IPS-15b (cell line): ENCODE results near the gene PCNP.
"Not testable (repeated sequence)": the region's sequence is repeated elsewhere in the genome, so short reads cannot be mapped to it uniquely, and the experiment has no call there.

ENCODE experiments used
- H3K27me3 ChIP-seq: one replicate; pipeline ENCODE4 v1.6.1; 2013; ENCODE audit warnings: low read length; ENCODE audit not compliant: control insufficient read depth, insufficient read depth
- H3K36me3 ChIP-seq: one replicate; pipeline ENCODE4 v1.6.1; 2013; ENCODE audit warnings: low read length; ENCODE audit not compliant: control insufficient read depth, insufficient read depth
- H3K4me1 ChIP-seq: one replicate; pipeline ENCODE4 v1.6.1; 2013; ENCODE audit warnings: mild to moderate bottlenecking, low read length; ENCODE audit not compliant: control insufficient read depth, insufficient read depth
- H3K4me3 ChIP-seq: one replicate; pipeline ENCODE4 v1.5.1; 2013; ENCODE audit warnings: low read depth, low read length
- H3K9ac ChIP-seq: one replicate; pipeline ENCODE4 v1.6.1; 2013; ENCODE audit warnings: low read depth, mild to moderate bottlenecking, low read length
- H3K9me3 ChIP-seq: one replicate; pipeline ENCODE4 v1.6.1; 2013; ENCODE audit warnings: mild to moderate bottlenecking, low read length; ENCODE audit not compliant: control insufficient read depth, insufficient read depth

The PCNP gene

DNA sequence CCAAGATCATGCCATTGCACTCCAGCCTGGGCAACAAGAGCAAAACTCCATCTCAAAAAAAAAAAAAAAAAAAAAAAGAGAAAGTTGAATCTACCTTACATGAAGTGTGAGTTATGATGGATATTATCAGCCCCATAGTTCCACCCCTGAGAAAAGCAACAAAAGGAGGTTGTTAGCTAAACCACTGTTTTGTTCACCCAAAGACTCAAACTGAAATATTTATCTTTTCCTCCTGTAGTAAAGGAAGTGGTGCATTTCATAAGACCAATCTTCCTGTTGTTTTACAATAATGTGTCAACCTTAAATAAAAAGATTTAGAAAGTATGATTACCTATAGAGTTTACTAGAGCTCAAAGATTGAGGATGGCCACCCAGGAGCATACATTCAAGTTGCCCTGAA is 31.0 kb upstream of the PCNP start:
- Histone ChIP-seq H3K4me1 (peaks cover 6% of the 10 kb centered on the region), H3K9me3 (peaks cover 3% of the 10 kb centered on the region), H3K27me3 (no peaks in the 10 kb centered on the region), H3K36me3 (no peaks in the 10 kb centered on the region), H3K9ac (no peak overlapping the region), H3K4me3 (no peak overlapping the region)

DNA sequence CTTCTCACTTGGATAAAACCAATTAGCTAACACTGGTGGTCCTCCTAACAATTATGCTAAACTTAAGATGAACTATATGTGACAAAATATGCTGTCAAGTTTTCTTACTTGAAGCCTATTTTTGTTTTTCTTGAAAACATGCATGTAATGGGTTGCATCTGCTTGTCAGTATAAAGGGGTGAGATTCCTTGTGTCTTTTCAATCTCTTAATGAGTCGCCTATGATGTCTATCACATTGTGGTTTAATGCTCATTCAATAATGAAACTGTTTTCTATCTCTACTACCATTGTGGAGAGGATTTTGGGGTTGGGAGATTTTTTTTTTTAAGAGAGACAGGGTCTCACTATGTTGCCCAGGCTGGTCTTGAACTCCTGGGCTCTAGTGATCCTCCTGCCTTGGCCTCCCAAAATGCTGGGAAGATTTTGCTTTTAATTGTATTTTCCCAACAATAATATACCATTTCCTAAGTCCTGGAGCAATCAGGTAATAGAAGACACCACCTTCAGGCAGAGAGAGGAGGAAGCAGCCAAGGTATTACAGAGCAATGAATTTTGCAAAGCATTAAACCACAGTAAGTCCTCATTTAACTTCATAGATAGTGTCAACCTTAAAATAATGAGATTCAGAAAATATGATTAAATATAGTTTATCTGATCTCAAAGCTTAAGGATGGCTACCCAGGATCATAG is 29.7 kb upstream of the PCNP start:
- Histone ChIP-seq H3K9ac (no peak overlapping the region), H3K27me3 (no peaks in the 10 kb centered on the region), H3K4me1 (peaks cover 14% of the 10 kb centered on the region), H3K36me3 (no peaks in the 10 kb centered on the region), H3K4me3 (no peak overlapping the region), H3K9me3 (peaks cover 3% of the 10 kb centered on the region)

- Histone ChIP-seq H3K27me3 (no peaks in the 10 kb centered on the region), H3K36me3 (no peaks in the 10 kb centered on the region), H3K4me1 (peaks cover 13% of the 10 kb centered on the region), H3K4me3 (no peak overlapping the region), H3K9ac (no peak overlapping the region), H3K9me3 (peaks cover 5% of the 10 kb centered on the region)
These were observed 25.4 kb upstream of the PCNP start for GRCh38 chr3:101548527-101549105.

DNA sequence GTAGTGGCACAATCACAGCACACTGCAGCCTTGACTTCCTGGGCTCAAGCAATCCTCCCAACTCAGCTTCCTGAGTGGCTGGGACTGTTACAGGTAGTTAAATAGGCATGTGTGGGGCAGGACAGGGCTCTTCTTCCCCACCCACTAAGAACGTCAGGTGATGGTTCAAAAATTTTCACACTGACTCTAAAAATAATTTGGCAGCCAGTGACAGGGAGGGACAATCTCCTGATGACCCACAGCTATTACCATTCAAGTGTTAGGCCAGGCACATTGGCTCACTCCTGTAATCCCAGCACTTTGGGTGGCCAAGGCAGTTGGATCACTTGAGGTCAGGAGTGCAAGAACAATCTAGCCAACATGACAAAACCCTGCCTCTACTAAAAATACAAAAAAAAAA is 24.5 kb upstream of the PCNP start:
- Histone ChIP-seq H3K27me3 (no peaks in the 10 kb centered on the region), H3K4me1 (peaks cover 10% of the 10 kb centered on the region), H3K9me3 (peaks cover 5% of the 10 kb centered on the region), H3K36me3 (no peaks in the 10 kb centered on the region), H3K4me3 (no peak overlapping the region), H3K9ac (no peak overlapping the region)

GRCh38 chr3:101551359-101552081 is 22.5 kb upstream of the PCNP start:
- not testable (repeated sequence) for H3K36me3 ChIP-seq, H3K4me3 ChIP-seq, H3K9me3 ChIP-seq, H3K27me3 ChIP-seq, H3K4me1 ChIP-seq, H3K9ac ChIP-seq

DNA sequence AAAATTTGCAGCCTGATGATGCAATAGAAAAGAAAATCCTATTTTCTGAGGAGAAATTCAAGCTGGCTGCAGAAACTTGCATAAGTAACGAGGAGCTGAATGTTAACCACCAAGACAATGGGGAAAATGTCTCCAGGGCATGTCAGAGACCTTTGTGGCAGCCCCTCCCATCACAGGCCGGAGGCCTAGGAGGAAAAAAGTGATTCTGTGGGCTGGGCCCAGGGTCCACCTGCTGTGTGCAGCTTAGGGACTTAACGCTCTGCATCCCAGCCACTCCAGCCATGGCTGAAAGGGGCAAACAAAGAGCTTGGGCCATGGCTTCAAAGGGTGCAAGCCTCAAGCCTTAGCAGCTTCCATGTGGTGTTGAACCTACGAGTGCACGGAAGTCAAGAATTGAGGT is 20.6 kb upstream of the PCNP start:
- H3K36me3 ChIP-seq, H3K9ac ChIP-seq, H3K27me3 ChIP-seq, H3K9me3 ChIP-seq, H3K4me3 ChIP-seq, H3K4me1 ChIP-seq: not testable (repeated sequence)

- no peak overlapping the region for H3K4me3 ChIP-seq
- H3K9ac ChIP-seq, result no peak overlapping the region
- no peaks in the 10 kb centered on the region for H3K27me3 ChIP-seq
- no peaks in the 10 kb centered on the region for H3K36me3 ChIP-seq
- H3K9me3 ChIP-seq, result no peaks in the 10 kb centered on the region
- no peaks in the 10 kb centered on the region for H3K4me1 ChIP-seq
These were observed 17.9 kb upstream of the PCNP start for GRCh38 chr3:101556064-101556463.

- Histone ChIP-seq H3K36me3 (peaks cover 2% of the 10 kb centered on the region), H3K4me3 (peak within 1 kb of the TSS; percentile 99), H3K27me3 (no peaks in the 10 kb centered on the region), H3K9ac (peak within 1 kb of the TSS; percentile 94), H3K9me3 (no peaks in the 10 kb centered on the region), H3K4me1 (peaks cover 5% of the 10 kb centered on the region)
These were observed 12.2 kb upstream of the PCNP start, which contains the start of gene TRMT10C for GRCh38 chr3:101561630-101562328. Gene TRMT10C, plus strand, starts transcription at chr3:101561868. Its CDS starts 2,914 bp downstream, at chr3:101564782.

DNA sequence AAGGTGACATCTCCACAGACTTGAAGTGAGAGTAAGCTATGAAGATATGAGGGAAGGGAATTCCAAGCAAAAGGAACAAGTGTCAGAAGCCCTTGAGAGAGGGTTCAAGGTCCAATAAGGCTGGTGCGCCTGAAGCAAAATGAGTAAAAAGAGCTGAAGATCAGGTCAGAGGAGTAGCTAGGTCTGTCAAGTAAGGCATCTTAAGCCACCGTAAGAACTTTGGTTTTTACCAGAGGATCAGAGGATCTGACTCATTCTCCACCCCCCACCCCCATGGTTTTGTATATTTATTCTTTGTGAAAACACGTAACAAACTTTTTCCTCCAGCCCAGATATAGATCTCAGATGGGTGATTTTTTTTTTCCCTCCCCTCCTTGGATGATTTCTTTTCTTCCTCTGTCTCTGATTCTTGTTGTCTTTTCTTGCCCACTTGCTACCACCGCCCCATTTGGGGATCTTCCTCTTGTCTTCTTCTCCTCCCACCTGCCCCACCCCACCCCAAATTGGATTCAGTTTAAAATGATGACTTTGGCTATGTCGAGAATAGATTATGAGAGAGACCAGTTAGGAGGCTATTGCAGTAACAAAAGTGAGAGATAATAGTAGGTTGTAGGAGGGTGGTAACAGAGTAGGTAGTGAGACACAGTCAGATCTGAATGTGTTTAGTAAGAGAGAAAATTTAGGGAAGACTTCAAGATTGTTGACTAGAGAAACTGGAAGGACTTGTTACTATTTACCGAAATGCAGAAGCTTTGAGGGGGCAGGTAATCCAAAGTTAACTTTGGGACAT is 6.3 kb upstream of the PCNP start:
- Histone ChIP-seq H3K27me3 (no peaks in the 10 kb centered on the region), H3K4me3 (no peak overlapping the region), H3K9ac (no peak overlapping the region), H3K9me3 (no peaks in the 10 kb centered on the region), H3K4me1 (peaks cover 3% of the 10 kb centered on the region), H3K36me3 (peaks cover 2% of the 10 kb centered on the region)

DNA sequence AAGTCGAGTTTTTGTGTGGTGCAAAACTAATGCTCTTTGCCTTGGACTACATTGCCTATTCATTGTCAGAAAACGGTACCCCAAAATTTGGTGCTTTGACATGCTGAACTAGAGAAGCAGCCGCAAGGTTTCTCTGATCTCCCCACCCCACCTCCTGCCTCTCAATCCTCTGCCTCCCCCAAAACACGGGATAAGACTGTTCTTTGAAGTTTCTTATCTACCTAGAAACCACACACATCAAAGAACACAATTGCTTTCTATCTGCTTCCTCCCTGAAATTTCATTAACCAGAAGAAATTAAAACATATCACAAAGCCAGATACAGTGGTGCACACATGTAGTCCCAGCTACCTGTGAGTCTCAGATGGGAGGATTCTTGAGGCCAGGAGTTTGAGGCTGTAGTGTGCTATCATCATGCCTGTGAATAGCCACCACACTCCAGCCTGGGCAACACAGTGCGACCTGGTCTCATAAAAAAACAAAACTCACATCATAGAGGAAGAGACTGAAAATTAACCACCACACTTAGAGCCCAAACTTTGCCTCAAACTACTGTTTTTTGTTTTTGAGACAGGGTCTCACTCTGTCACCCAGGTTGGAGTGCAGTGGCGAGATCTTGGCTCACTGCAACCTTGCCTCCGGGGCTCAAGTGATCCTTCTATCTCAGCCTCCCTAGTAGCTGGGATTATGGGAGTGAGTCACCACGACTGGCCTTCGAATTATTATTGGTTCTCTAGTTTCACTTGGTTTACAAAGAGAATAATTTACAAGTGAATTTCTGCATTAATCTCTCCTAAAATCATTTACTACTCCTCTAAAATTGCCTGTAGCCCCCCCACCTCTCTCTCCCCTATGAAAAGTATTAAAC is 2.7 kb upstream of the PCNP start:
- Histone ChIP-seq H3K36me3 (no peaks in the 10 kb centered on the region), H3K4me1 (no peaks in the 10 kb centered on the region), H3K27me3 (no peaks in the 10 kb centered on the region), H3K9me3 (no peaks in the 10 kb centered on the region), H3K9ac (no peak overlapping the region), H3K4me3 (no peak overlapping the region)
